Measurements from ENCODE around the gene DLG5. TPM values are rescaled to one million over a fixed set of nuclear protein-coding genes. Genes with fewer than 3 reads are reported as not detected.

The DLG5 gene
- total RNA-seq, 1 donor from 2014 or later, result 60.5 TPM

- Mint-ChIP-seq H3K4me1 (ENCODE audit: low read depth) (peaks cover 14% of the 10 kb centered on the region), H3K27ac (ENCODE audit: unreplicated experiment) (no peak overlapping the region), H3K36me3 (ENCODE audit: low read depth) (peaks cover 22% of the 10 kb centered on the region), H3K9me3 (ENCODE audit: low read depth) (no peaks in the 10 kb centered on the region), H3K4me3 (ENCODE audit: unreplicated experiment) (no peak overlapping the region), H3K27me3 (ENCODE audit: low read depth) (no peaks in the 10 kb centered on the region)
- TF ChIP-seq CTCF (IDR thresholded peaks at IDR 0.05), result no peak
- no peak for DNase-seq (ENCODE audit: low spot score)
Observed at GRCh38 chr10:77833225-77833624, 93.3 kb downstream of the DLG5 start.

DNA sequence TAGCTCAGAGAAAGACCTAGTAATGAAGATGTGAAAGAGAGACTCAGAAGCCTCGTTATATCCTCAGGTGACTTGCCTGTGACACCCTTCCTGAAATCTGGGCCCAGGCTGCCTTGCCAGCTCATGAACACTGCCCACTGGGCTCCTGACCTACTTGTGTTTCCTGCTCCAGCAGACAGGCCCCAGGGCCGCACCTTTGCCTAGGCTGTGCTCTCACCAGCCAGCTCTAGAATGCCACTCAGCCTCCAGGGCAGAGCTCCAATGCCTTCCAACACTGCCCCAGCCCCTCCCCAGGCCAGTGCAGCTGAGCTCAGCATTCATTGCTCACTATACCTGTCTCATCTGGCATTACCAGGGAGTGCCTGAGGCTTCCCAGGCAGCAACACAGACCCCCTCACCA lies 94.3 kb downstream of the DLG5 start:
- Mint-ChIP-seq H3K27me3 (ENCODE audit: low read depth) (no peaks in the 10 kb centered on the region), H3K9me3 (ENCODE audit: low read depth) (no peaks in the 10 kb centered on the region), H3K36me3 (ENCODE audit: low read depth) (peaks cover 22% of the 10 kb centered on the region), H3K4me1 (ENCODE audit: low read depth) (peaks cover 9% of the 10 kb centered on the region), H3K4me3 (ENCODE audit: unreplicated experiment) (no peak overlapping the region), H3K27ac (ENCODE audit: unreplicated experiment) (no peak overlapping the region)
- no peak for TF ChIP-seq CTCF (IDR thresholded peaks at IDR 0.05)
- DNase-seq (ENCODE audit: low spot score), result peak; percentile 44

DNA sequence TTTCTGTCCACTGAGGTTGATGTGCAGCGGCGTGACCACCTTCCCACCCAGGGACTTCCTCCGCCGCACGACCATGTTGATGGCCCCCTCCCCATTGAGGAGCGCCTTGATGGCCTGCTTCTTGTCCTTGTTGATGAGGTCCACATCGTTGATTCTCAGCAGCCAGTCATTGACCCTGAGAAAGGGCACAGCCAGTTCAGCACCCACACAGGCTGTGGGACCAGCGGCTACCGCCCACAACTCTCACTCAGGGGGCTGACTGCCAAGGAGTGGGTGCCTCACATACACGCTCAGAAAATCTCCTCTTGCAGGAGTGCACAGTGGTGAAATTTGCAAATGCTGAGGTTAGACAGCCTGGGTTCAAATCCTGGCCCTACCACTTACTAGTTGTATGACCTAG lies 97.2 kb downstream of the DLG5 start:
- H3K4me3 Mint-ChIP-seq (ENCODE audit: unreplicated experiment), result no peak overlapping the region
- H3K27me3 Mint-ChIP-seq (ENCODE audit: low read depth), result no peaks in the 10 kb centered on the region
- H3K27ac Mint-ChIP-seq (ENCODE audit: unreplicated experiment), result no peak overlapping the region
- H3K4me1 Mint-ChIP-seq (ENCODE audit: low read depth), result peaks cover 6% of the 10 kb centered on the region
- TF ChIP-seq CTCF (IDR thresholded peaks at IDR 0.05), result no peak
- H3K9me3 Mint-ChIP-seq (ENCODE audit: low read depth), result no peaks in the 10 kb centered on the region
- DNase-seq (ENCODE audit: low spot score), result peak; percentile 85
- H3K36me3 Mint-ChIP-seq (ENCODE audit: low read depth), result peaks cover 19% of the 10 kb centered on the region

- no peak overlapping the region for H3K4me3 Mint-ChIP-seq (ENCODE audit: unreplicated experiment)
- no peaks in the 10 kb centered on the region for H3K27me3 Mint-ChIP-seq (ENCODE audit: low read depth)
- H3K4me1 Mint-ChIP-seq (ENCODE audit: low read depth), result peaks cover 6% of the 10 kb centered on the region
- no peak overlapping the region for H3K27ac Mint-ChIP-seq (ENCODE audit: unreplicated experiment)
- H3K36me3 Mint-ChIP-seq (ENCODE audit: low read depth), result peaks cover 21% of the 10 kb centered on the region
- no peak for TF ChIP-seq CTCF (IDR thresholded peaks at IDR 0.05)
- DNase-seq (ENCODE audit: low spot score), result no peak
- no peaks in the 10 kb centered on the region for H3K9me3 Mint-ChIP-seq (ENCODE audit: low read depth)
Observed at GRCh38 chr10:77828377-77828776, 98.2 kb downstream of the DLG5 start.

DNA sequence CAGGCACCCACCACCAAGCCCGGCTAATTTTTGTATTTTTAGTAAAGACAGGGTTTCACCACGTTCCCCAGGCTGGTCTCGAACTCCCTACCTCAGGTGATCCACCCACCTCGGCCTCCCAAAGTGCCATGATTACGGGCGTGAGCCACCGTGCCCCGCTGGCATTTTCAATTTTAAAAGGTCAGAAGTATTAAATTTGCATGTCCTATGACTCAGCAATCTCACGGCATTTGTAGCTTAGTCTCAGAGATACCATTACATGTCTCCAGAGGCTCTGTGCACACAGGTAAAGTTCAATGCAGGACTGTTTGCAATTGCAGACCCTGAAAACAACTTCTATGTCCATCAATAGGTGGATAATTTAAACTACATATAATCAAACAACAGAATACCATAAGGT lies 99.2 kb downstream of the DLG5 start:
- H3K9me3 Mint-ChIP-seq (ENCODE audit: low read depth), result no peaks in the 10 kb centered on the region
- no peak for TF ChIP-seq CTCF (IDR thresholded peaks at IDR 0.05)
- H3K4me1 Mint-ChIP-seq (ENCODE audit: low read depth), result peaks cover 6% of the 10 kb centered on the region
- H3K27ac Mint-ChIP-seq (ENCODE audit: unreplicated experiment), result peak overlapping the region; percentile 68
- H3K4me3 Mint-ChIP-seq (ENCODE audit: unreplicated experiment), result no peak overlapping the region
- no peaks in the 10 kb centered on the region for H3K27me3 Mint-ChIP-seq (ENCODE audit: low read depth)
- no peak for DNase-seq (ENCODE audit: low spot score)
- peaks cover 15% of the 10 kb centered on the region for H3K36me3 Mint-ChIP-seq (ENCODE audit: low read depth)
